Skeletal muscle tissue (tissue), 4 donors: ENCODE measurements around the gene CFAP20. TPM values are rescaled to one million over a fixed set of nuclear protein-coding genes. Genes with fewer than 3 reads are reported as not detected.
A peak's percentile ranks its signal among the peaks of the same experiment; 100 is the strongest.

Source experiments
- H3K27ac ChIP-seq: one replicate; pipeline ENCODE4 v1.7.0; 2013; ENCODE audit warnings: mild to moderate bottlenecking, low read depth, low read length, inconsistent platforms
- H3K27me3 ChIP-seq, 3 donors: one replicate each; pipeline ENCODE4 v1.7.0; 2013; ENCODE audit warnings: low read length in 3 of 3; ENCODE audit not compliant: control insufficient read depth in 3 of 3, insufficient read depth in 3 of 3
- H3K36me3 ChIP-seq, 3 donors: one replicate each; pipeline ENCODE4 v1.7.0; 2013; ENCODE audit warnings: low read length in 3 of 3; ENCODE audit not compliant: control insufficient read depth in 3 of 3, insufficient read depth in 3 of 3
- H3K4me1 ChIP-seq, 3 donors: one replicate each; pipeline ENCODE4 v1.7.0; 2013; ENCODE audit warnings: low read length in 3 of 3, mild to moderate bottlenecking in 3 of 3; ENCODE audit not compliant: control insufficient read depth in 3 of 3, insufficient read depth in 3 of 3
- H3K4me3 ChIP-seq, 3 donors: one replicate each; pipeline ENCODE4 v1.7.0; 2013; ENCODE audit warnings: low read length in 3 of 3
- H3K9ac ChIP-seq, 3 donors: one replicate each; pipeline ENCODE4 v1.7.0; 2013; ENCODE audit warnings: low read length in 3 of 3, mild to moderate bottlenecking in 3 of 3, moderate library complexity in 2 of 3, low read depth in 1 of 3
- H3K9me3 ChIP-seq, 3 donors: one replicate each; pipeline ENCODE4 v1.7.0; 2013; ENCODE audit warnings: low read length in 3 of 3; ENCODE audit not compliant: control insufficient read depth in 3 of 3
- total RNA-seq: library from RNA; depleted of rRNA; stranded (reverse); fragments of >200 nt; gene quantifications from one replicate; pipeline ENCODE4 v1.2.3, GENCODE V29; 2014
- donor health status: Osteomylitis.

The CFAP20 gene
- total RNA-seq, 1 donor from 2014 or later = 47.5 TPM

DNA sequence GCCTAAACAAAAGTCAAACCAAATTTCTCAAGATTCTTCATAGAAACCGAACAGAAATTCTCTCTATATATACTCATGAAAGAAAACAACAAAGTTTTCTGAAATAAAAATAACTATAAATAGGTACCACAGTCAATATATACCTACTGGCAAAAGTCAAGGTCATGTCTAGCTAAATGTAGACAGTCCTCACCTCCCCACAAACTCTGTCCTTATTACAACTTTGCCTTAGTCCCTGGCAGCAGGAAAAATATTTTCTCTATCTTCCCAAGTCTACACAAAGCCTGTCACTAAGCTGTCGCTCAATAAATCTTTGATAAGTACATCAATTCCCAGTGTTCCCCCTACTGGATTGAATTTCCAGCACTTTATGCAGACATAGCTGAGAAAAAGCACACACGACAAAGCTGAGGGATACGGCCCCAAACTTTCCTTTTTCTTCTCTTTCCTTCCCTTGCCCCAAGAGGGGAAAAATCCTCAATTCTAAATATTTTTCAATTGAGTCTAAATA, 2.7 kb downstream of the CFAP20 start:
- Histone ChIP-seq H3K4me1 (peaks cover 38 to 54% (median 41%) of the 10 kb centered on the region in 3 donors), H3K9me3 (no peaks in the 10 kb centered on the region), H3K27me3 (no peaks in the 10 kb centered on the region), H3K4me3 (peak overlapping the region in 1 of 3 donors; percentile 51), H3K9ac (peak overlapping the region in 1 of 3 donors; percentile 1), H3K36me3 (no peaks in the 10 kb centered on the region), H3K27ac (peak overlapping the region; percentile 66)

DNA sequence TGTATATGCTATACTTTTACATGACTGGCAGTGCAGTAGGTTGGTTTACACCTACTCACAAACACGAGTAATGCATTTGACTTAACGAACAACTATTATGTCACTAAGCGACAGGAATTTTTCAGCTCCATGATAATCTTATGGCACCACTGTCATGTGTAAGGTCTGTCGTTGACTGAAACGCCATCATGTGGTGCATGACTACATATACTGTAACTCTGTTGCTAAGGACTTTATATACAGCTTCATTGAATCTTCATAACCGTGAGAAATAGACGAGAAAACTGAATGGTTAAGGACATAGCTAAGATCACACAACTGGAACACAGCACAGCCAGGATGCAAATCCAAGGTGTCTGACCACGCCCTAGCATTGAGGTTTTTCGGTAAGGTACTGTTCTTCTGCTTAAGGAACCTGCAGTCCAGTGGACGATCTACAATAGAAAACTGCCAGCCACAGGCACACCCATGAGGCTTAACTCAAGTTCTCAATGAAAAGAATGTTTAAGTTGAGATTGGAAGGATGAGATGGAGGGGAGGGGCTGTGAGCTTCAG, 3.3 kb downstream of the CFAP20 start:
- Histone ChIP-seq H3K4me1 (peaks cover 45 to 59% (median 47%) of the 10 kb centered on the region in 3 donors), H3K27ac (peak overlapping the region; percentile 3), H3K9me3 (no peaks in the 10 kb centered on the region), H3K4me3 (no peak overlapping the region), H3K36me3 (no peaks in the 10 kb centered on the region), H3K27me3 (no peaks in the 10 kb centered on the region), H3K9ac (peak overlapping the region in 1 of 3 donors; percentile 26)

DNA sequence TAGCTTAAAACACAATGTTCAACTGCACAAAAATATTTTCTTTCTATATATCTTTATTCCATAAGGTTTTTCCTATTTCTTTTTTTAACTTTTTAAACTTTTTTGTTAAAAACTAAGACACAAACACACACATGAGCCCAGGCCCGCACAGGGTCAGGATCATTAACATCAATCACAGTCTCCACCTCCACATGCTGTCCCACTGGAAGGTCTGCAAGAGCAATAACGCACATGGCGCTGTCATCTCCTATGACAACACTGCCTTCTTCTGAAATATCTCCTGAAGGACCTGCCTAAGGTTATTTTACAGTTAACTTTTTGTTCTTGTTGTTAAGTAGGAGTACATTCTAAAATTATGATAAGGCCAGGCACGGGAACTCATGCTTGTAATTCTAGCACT, 4.1 kb downstream of the CFAP20 start:
- peaks cover 52 to 67% (median 53%) of the 10 kb centered on the region in 3 donors for H3K4me1 ChIP-seq
- no peak overlapping the region for H3K27ac ChIP-seq

GRCh38 chr16:58124601-58124915, 4.6 kb downstream of the CFAP20 start:
- peaks cover 49 to 68% (median 56%) of the 10 kb centered on the region in 3 donors for H3K4me1 ChIP-seq
- no peaks in the 10 kb centered on the region for H3K27me3 ChIP-seq
- H3K27ac ChIP-seq = no peak overlapping the region
- H3K4me3 ChIP-seq = no peak overlapping the region
- H3K9ac ChIP-seq = no peak overlapping the region
- H3K36me3 ChIP-seq = no peaks in the 10 kb centered on the region
- H3K9me3 ChIP-seq = no peaks in the 10 kb centered on the region

More for the DNA sequence above, 4.1 kb downstream of the CFAP20 start:
- H3K27me3 ChIP-seq = no peaks in the 10 kb centered on the region
- H3K9me3 ChIP-seq = no peaks in the 10 kb centered on the region
- no peak overlapping the region for H3K9ac ChIP-seq
- no peak overlapping the region for H3K4me3 ChIP-seq
- no peaks in the 10 kb centered on the region for H3K36me3 ChIP-seq

GRCh38 chr16:58123896-58124600, 5.1 kb downstream of the CFAP20 start:
- Histone ChIP-seq H3K4me3 (no peak overlapping the region), H3K9me3 (no peaks in the 10 kb centered on the region), H3K9ac (peak overlapping the region in 1 of 3 donors; percentile 5), H3K27ac (no peak overlapping the region), H3K4me1 (peaks cover 52 to 73% (median 61%) of the 10 kb centered on the region in 3 donors), H3K36me3 (no peaks in the 10 kb centered on the region), H3K27me3 (no peaks in the 10 kb centered on the region)

GRCh38 chr16:58121132-58121531, 8.0 kb downstream of the CFAP20 start:
- no peak overlapping the region for H3K4me3 ChIP-seq
- peaks cover 37 to 51% (median 40%) of the 10 kb centered on the region in 3 donors for H3K4me1 ChIP-seq
- no peak overlapping the region for H3K9ac ChIP-seq
- no peak overlapping the region for H3K27ac ChIP-seq
- peaks cover under 1 to 6% (median 5%) of the 10 kb centered on the region in 3 donors for H3K36me3 ChIP-seq
- H3K9me3 ChIP-seq = no peaks in the 10 kb centered on the region
- no peaks in the 10 kb centered on the region for H3K27me3 ChIP-seq

- H3K4me1 ChIP-seq = peaks cover 34 to 42% (median 34%) of the 10 kb centered on the region in 3 donors
- H3K36me3 ChIP-seq = peaks cover 5 to 15% (median 14%) of the 10 kb centered on the region in 3 donors
- H3K9me3 ChIP-seq = no peaks in the 10 kb centered on the region
- H3K27ac ChIP-seq = no peak overlapping the region
- H3K4me3 ChIP-seq = no peak overlapping the region
- no peak overlapping the region for H3K9ac ChIP-seq
- no peaks in the 10 kb centered on the region for H3K27me3 ChIP-seq
Measured at GRCh38 chr16:58120234-58120633, 8.9 kb downstream of the CFAP20 start.

- Histone ChIP-seq H3K27me3 (no peaks in the 10 kb centered on the region), H3K36me3 (peaks cover 13 to 22% (median 21%) of the 10 kb centered on the region in 3 donors), H3K27ac (no peak overlapping the region), H3K9ac (no peak overlapping the region), H3K4me1 (peaks cover 33 to 38% (median 36%) of the 10 kb centered on the region in 3 donors), H3K9me3 (no peaks in the 10 kb centered on the region), H3K4me3 (no peak overlapping the region)
Measured at GRCh38 chr16:58119509-58119845, 9.7 kb downstream of the CFAP20 start.

DNA sequence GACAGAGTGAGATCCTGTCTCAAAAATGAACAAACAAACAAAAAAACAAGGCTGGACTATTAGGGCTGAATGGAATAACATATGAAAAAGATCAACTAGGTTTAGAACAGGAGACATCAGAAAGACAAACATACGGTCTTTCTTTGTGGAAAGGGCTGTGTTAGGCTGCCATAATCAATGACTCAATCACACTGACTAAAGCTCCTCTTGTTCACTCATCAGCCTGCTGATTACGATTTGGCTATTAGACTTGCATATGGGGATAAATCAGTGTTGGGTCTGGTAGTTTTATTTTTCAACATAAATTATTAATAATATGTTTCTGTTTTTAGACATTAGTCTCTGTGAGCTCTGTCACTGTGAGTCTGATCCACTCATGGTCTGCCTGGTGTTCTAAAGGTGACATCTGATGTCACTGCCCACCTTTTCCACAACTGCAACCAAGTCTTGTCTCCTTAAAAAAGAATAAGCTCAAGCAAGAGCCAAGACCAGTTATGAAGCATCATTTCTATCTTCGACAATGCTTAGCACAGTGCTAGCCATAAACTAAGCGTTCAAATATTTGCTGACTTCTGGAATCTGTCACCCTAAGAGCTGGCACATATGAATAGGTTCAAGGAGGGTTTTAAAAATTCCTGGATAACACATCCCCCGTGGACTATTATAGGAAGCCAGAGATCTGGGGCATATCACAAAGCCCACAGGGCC, 10.2 kb downstream of the CFAP20 start:
- H3K4me1 ChIP-seq = peaks cover 33% of the 10 kb centered on the region in 3 donors
- peaks cover 16 to 25% (median 24%) of the 10 kb centered on the region in 3 donors for H3K36me3 ChIP-seq
- H3K9ac ChIP-seq = no peak overlapping the region
- no peaks in the 10 kb centered on the region for H3K9me3 ChIP-seq
- H3K4me3 ChIP-seq = no peak overlapping the region
- H3K27me3 ChIP-seq = no peaks in the 10 kb centered on the region
- no peak overlapping the region for H3K27ac ChIP-seq

DNA sequence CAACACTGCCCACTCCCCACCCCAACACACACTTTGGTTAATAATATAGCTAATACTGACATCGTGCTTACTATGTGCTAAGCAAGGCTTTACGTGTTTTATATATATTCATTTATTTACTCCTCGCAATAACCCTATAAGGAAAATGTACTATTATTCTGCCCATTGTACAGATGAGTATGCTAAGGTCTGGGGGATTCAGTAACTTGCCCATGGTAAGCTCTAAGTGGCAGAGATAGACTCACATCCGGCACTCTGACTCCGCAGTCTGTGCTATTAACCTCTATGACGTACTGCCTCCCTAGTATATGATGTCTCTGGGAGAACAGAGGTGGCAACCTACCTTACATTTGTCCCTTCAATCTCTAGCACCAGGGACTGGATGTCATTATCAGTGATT, 12.7 kb downstream of the CFAP20 start:
- peaks cover 24 to 27% (median 25%) of the 10 kb centered on the region in 3 donors for H3K4me1 ChIP-seq
- no peaks in the 10 kb centered on the region for H3K27me3 ChIP-seq
- H3K9me3 ChIP-seq = no peaks in the 10 kb centered on the region
- H3K9ac ChIP-seq = no peak overlapping the region
- H3K4me3 ChIP-seq = no peak overlapping the region
- no peak overlapping the region for H3K27ac ChIP-seq
- peaks cover 23 to 36% (median 35%) of the 10 kb centered on the region in 3 donors for H3K36me3 ChIP-seq
